Vagina (tissue), 2 donors: ENCODE measurements around the gene GANAB.

Experiments used
- CTCF ChIP-seq, 3 experiments: fragments of 450-650 bp in 2 of 3; fragments of 200-600 bp in 1 of 3; sonication (generic) in 1 of 3; IDR thresholded peaks; one replicate each; pipeline ENCODE4 v1.5.1; 2017 to 2019; ENCODE audit warnings: antibody characterized with exemption in 3 of 3, mild to moderate bottlenecking in 2 of 3, moderate library complexity in 2 of 3
- POLR2A ChIP-seq, 2 donors: fragments of 450-650 bp; IDR thresholded peaks; one replicate each; pipeline ENCODE4 v1.6.1; 2017; ENCODE audit warnings: antibody characterized with exemption in 2 of 2, mild to moderate bottlenecking in 2 of 2, moderate library complexity in 2 of 2
- POLR2AphosphoS5 ChIP-seq, 2 donors: sonication (generic); formaldehyde crosslinking; IDR thresholded peaks; one replicate each; pipeline ENCODE4 v1.9.0; 2017; ENCODE audit warnings: antibody characterized with exemption in 2 of 2, mild to moderate bottlenecking in 2 of 2, low read depth in 1 of 2; ENCODE audit not compliant: insufficient read depth in 1 of 2

DNA sequence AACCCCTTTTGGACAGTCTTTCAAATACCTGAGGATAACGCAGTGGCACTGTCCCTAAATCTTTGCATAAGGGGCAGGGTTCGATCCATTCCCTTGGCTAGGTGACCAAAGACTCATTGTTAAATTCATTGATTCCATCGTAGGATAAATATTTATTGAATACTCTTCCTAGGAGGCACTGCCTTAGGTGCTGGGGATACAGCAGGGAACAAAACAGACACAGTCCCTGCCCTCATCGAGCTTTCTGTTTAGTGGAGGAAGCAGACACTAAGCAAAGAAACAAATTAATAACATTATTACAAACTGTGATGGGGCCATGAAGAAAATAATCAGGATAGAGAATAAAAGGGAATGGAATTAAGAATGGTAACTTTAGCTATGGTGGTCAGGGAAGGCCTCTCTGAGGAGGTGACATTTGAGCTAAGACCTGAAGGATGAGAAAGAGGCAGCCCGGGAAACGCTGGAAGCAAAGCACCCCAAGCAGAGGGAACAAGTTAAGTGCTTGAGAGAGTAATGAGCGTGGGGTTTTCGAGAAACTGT, 25.3 kb downstream of the GANAB start:
- TF ChIP-seq POLR2AphosphoS5 (IDR thresholded peaks at IDR 0.05; ENCODE audit: insufficient read depth in 1 of 2, low read depth in 1 of 2) (no peak), CTCF (IDR thresholded peaks at IDR 0.05) (no peak), POLR2A (IDR thresholded peaks at IDR 0.05) (no peak)
